AG04450 (cell line): ENCODE measurements around the gene CRABP1. TPM values are rescaled to one million over a fixed set of nuclear protein-coding genes. Genes with fewer than 3 reads are reported as not detected.

Experiments
- CTCF ChIA-PET: fragments of 300-600, 350-600 bp; formaldehyde crosslinking; extraction: SDS; loops from one replicate; lab custom pipeline; 2022; ENCODE audit warnings: antibody characterized with exemption, inconsistent platforms; lab: Charles Lee
- POLR2A ChIA-PET: fragments of 350-600 bp; formaldehyde crosslinking; extraction: SDS; loops from one replicate; lab custom pipeline; 2021; ENCODE audit warnings: antibody characterized with exemption, inconsistent platforms; lab: Yijun Ruan, JAX
- DNase-seq: peaks from one replicate; pipeline ENCODE4 v3.0.0-alpha.2; 2011; ENCODE audit warnings: low read depth, low spot score
- H3K27ac ChIP-seq: one replicate; pipeline ENCODE4 v1.5.1; 2012; ENCODE audit warnings: low read depth, low read length, control low read depth
- H3K27me3 ChIP-seq: one replicate; pipeline ENCODE4 v1.6.0; 2012; ENCODE audit warnings: low read length; ENCODE audit not compliant: control insufficient read depth, insufficient read depth
- H3K4me3 ChIP-seq: 2 replicates; pipeline ENCODE4 v1.5.1; 2011; ENCODE audit warnings: mild to moderate bottlenecking, low read depth, low read length, control low read depth
- H3K9me3 ChIP-seq: 2 replicates; pipeline ENCODE4 v1.5.1; 2012; ENCODE audit warnings: low read length; ENCODE audit not compliant: control insufficient read depth, insufficient read depth
- polyA plus RNA-seq: library from polyadenylated mRNA; depleted of rRNA; stranded (reverse); fragments of >200 nt; gene quantifications from 2 replicates; pipeline ENCODE4 v1.2.3, GENCODE V29; 2011
- TF ChIP-seq, protein P1 (sequence below): IDR thresholded peaks from 2 replicates; pipeline ENCODE4 v1.5.1; 2011; ENCODE audit warnings: low read depth, low read length, control low read depth, inconsistent platforms

The CRABP1 gene
- polyA plus RNA-seq, 1 experiment, result not detected

DNA sequence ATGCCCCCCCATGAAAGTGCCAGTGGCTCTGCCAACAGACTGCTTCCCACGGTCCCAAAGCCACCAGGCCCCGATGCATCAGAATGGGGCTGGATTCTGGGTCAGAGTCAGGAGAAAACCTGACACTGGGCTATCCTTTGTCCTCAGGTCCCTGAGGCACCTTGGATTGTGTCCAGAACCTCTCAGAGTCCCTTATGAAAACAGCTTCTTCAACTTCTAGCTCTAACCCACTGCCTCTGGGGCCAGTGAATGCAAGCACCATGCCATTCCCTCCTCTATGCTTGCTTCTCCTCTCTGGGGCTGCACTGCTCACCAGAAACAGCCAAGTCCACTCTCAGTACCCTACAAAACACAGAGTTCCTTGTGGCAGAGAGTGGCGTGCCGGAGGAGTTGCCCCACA lies 9.9 kb downstream of the CRABP1 start:
- Histone ChIP-seq H3K27me3 (peaks cover 22% of the 10 kb centered on the region), H3K4me3 (no peak overlapping the region), H3K9me3 (no peaks in the 10 kb centered on the region), H3K27ac (no peak overlapping the region)
- DNase-seq, result no peak
- ChIA-PET POLR2A (no interaction called here), CTCF (no interaction called here)
- TF ChIP-seq, protein P1, sequence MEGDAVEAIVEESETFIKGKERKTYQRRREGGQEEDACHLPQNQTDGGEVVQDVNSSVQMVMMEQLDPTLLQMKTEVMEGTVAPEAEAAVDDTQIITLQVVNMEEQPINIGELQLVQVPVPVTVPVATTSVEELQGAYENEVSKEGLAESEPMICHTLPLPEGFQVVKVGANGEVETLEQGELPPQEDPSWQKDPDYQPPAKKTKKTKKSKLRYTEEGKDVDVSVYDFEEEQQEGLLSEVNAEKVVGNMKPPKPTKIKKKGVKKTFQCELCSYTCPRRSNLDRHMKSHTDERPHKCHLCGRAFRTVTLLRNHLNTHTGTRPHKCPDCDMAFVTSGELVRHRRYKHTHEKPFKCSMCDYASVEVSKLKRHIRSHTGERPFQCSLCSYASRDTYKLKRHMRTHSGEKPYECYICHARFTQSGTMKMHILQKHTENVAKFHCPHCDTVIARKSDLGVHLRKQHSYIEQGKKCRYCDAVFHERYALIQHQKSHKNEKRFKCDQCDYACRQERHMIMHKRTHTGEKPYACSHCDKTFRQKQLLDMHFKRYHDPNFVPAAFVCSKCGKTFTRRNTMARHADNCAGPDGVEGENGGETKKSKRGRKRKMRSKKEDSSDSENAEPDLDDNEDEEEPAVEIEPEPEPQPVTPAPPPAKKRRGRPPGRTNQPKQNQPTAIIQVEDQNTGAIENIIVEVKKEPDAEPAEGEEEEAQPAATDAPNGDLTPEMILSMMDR, result no peak

DNA sequence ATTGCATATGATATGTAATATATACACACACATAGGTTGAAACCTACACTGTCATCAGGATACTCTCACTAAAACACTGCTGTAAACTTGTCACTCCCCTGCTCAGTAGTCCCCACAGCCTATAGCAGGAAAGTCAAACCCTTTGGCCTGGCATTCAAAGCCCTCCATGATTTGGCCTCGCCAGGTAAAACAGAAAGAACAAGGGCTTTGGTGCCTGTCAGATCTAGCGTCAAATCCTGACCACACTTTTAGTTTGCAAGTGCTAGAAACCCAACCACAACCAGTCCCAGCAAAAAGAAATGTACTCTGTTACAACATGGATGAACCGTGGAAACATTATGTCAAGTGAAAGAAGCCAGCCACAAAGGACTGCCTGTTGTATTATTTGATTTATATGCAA lies 11.4 kb downstream of the CRABP1 start:
- Histone ChIP-seq H3K27me3 (peaks cover 15% of the 10 kb centered on the region), H3K4me3 (no peak overlapping the region), H3K27ac (no peak overlapping the region), H3K9me3 (no peaks in the 10 kb centered on the region)
- DNase-seq, result no peak
- ChIA-PET CTCF (no interaction called here), POLR2A (no interaction called here)
- TF ChIP-seq, protein P1, result no peak

DNA sequence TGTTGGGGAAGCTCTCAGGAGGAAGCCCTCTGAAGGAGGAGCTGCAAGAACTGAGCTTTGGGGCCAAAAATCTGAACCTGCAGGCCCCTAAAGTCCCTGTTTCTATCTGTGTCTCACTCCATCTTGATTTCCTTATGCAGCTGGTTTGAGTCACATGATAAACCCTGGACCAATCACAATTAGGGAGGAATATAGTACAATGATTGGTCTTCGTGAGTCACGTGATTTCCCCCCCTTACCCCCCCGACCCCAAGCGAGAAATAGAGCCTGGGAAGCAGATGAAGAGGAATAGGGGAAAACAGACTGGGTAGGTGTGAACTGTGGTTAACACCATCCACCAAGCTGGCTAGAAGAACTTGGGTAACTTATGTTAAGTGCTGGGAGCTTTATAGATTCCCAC lies 12.9 kb downstream of the CRABP1 start:
- CTCF ChIA-PET, result no interaction called here
- H3K27me3 ChIP-seq, result peaks cover 13% of the 10 kb centered on the region
- no peak for DNase-seq
- TF ChIP-seq, protein P1, result no peak
- H3K9me3 ChIP-seq, result no peaks in the 10 kb centered on the region
- H3K27ac ChIP-seq, result no peak overlapping the region
- POLR2A ChIA-PET, result no interaction called here
- no peak overlapping the region for H3K4me3 ChIP-seq

DNA sequence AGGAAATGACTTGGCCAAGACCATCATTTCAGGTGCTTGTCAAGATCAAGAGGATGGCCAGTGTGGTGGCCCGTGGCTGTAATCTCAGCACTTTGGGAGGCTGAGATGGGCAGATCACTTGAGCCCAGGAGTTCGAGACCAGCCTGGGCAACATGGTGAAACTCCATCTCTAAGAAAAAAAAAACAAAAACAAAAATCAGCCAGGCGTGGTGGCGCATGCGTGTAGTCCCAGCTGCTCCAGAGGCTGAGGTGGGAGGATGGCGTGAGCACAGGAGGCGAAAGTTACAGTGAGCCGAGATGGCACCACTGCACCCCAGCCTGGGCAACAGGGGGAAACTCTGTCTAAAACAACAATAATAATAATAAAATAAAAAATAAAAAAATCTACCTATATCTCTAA lies 15.0 kb downstream of the CRABP1 start:
- DNase-seq, result no peak
- Histone ChIP-seq H3K9me3 (no peaks in the 10 kb centered on the region), H3K4me3 (no peak overlapping the region), H3K27me3 (peaks cover 16% of the 10 kb centered on the region), H3K27ac (no peak overlapping the region)
- TF ChIP-seq, protein P1, result no peak
- ChIA-PET POLR2A (no interaction called here), CTCF (interaction anchor here (0.7 kb wide), 1 partner anchor 19 kb away, joined by 3 read pairs; no protein-coding TSS in a partner anchor)

DNA sequence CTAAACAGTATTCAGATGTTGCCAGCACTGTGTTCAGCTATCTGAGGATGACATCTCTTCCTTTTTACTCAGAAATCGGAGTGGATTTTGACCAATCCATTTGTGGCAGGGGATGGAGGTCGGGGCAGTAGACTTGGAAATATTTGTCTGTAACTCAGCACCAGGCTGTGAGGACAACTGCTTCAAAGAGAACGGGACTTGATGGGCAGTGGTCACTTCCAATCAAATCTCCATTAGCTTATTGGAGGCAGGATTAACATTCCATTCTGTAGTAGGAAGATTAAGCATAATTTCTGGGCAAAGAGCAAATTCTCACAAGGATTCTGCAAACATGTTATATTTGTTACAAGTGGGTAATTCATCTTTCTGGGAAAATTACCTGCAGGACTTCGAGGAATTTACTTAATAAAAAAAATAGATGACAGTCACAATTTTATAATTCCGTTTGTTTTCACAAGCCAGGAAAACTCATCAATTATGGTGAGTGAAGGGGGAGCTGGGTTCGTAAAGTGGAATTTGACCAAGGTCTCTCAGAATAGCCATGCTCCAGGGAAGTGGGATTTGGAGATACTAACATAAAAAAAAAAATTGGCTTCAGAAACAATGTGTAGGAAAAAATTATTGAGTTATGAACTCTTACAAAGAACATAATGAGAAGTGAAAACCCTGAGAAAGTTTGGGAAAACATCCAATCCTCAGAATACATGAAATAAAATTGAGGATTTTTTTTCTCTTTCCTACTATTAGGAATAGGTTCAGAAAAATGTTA lies 18.1 kb downstream of the CRABP1 start:
- peaks cover 22% of the 10 kb centered on the region for H3K27me3 ChIP-seq
- H3K27ac ChIP-seq, result no peak overlapping the region
- POLR2A ChIA-PET, result no interaction called here
- no peak overlapping the region for H3K4me3 ChIP-seq
- DNase-seq, result no peak
- no peaks in the 10 kb centered on the region for H3K9me3 ChIP-seq
- TF ChIP-seq, protein P1, result no peak
- CTCF ChIA-PET, result interaction anchor here (0.6 to 1.2 kb wide), 2 partner anchors 25 to 118 kb away, joined by 3 to 4 read pairs; no protein-coding TSS in a partner anchor
